ENCODE data around the gene KCNIP4.
"Not testable (repeated sequence)": the region's sequence is repeated elsewhere in the genome, so short reads cannot be mapped to it uniquely, and the experiment has no call there.

KCNIP4 gene

DNA sequence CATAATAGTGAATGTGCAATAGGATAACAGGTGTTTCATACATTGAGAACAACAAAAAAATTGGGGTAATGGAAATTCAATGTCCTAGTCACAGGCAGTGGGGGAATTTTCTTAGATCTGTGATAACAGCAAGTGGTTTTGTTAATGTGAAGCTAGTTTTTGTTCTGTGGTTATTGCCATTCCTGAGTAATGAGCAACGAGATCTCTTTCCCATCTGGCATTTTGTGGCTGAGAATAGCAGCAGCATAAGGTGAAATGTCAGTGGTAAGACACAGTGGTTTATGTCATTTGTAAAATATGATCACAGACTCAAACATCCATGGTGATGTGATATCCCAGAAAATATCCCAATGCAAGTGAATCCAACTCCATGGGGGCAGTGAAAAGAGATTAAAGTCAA lies 497.5 kb downstream of the KCNIP4 start:
- no peak for DNase-seq

DNA sequence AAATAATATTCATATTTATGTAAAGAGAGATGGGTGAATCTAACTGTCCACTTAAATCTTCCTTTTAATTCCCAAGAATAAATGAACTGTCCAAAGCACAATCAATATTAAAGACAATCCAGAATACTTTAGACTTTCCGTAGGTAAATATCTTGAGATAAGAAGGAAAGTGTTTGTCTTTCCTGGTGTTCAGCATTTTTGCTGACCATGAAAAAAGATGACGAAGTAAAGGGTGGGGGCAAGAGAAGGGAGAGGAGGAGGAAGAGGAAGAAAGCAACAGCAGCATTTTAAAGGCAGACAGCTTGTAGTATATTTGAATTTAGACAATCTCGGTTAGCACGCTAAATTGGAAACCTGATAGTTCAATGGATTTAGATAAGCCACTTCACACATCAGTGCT lies 498.2 kb downstream of the KCNIP4 start:
- DNase-seq, result no peak

DNA sequence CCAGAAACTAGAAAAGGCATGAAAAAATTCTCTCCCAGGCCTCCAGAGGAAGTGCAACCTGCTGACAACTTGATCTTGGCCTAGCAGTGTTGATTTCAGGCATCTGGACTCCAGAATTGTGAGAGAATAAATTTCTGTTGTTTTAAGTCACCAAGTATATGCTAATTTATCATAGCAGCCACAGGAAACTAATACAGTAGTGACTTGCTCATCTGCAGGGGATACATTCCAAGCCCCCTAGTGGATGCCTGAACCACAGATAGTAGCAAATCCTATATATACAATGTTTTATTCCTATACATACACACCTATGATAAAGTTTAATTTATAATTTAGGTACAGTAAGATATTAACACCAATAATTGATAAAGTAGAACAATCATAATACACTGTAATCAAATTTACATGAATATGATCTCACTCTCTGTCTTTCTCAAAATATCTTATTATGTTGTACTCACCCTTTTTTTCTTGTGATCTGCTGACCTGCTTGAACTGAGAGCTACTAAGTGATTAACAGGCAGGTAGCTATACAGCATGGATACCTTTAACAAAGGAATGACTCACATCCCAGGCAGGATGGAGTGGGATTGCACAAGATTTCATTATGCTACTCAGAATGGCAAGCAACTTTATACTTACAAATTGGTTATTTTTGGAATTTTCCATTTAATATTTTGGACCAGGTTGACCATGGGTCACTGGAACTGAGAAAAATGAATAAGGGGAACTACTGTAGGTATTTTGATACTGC lies 501.1 kb downstream of the KCNIP4 start:
- no peak for DNase-seq

DNA sequence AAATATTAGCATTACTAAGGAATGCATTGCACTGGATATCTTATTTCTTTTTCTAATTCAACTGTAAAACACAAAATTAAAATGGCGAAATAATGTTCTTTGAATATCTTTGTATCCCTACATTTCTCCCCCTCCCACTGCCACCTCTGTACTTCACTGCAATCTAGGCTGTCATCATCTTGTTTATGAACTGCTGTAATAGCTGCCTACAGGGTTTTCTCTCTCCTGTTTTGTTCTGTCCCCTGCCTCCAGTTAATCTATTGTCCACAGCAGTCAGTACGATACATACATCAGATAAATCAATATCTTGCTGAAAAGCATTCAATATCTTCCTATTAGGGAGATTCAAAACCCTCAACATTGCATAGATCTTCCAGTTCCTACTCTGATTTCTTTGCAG lies 528.4 kb downstream of the KCNIP4 start:
- DNase-seq, result no peak

DNA sequence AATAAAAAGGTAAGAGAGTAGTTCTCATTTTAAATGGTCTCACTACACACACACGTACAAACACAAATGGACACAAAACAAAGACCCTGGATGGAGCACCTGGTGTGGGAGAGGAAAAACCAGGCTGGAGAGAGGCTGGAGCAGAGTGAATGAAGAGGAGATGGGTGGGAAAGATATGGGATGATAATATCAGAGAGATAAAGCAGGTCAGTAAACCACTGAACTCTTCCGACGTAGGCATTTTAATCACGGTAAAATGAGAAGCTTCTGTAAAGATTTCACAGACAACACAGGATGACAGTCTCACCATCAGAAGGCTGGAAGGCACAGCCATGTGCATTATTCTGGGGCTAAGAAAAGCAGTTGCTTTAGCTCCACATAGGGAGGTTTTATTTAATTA lies 532.8 kb downstream of the KCNIP4 start:
- DNase-seq, result no peak

DNA sequence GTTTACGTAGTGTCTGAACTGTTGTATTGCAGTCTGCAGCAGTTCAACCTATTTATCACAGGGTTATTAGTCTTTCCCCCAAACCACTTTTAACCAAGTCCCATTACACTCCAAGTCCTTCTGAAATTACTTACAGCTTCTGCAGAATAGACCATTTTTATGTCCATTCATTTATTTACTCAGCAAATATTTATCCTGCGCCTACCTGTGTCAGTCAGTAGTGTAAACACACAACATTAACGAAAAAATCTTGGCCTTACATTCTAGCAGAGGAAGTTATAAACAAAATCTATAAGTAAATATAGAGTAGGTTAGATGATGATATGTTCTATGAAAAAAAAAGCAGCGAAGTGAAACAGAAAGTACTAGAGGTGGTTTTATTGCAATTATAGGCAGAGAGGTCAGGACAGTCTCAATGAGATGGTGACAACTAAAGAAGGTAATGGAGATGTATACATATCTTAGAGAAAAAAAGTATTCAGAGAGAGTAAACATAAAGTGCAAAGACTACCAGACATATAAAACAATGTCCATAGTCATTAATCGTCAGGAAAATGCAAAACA lies 534.7 kb downstream of the KCNIP4 start:
- no peak for DNase-seq

DNA sequence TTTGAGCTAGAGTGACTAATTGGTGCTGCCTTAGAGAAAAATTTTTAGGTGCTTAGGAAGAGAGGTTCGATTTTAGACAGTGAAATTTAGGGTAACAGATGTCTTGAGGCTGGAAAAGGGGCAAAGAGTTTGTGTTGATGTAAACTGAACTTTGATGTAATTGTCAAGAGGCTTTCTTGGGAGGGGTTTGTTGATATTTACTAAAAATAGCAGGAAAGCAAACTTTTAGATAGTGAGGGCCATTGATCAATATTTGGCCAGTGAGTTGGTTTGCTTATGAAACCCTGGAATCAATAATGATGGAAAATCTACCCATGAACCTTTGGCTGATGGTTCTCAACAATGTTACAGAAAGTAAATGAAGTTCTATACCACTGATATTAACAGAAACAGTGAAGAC lies 537.5 kb downstream of the KCNIP4 start:
- no peak for DNase-seq

DNA sequence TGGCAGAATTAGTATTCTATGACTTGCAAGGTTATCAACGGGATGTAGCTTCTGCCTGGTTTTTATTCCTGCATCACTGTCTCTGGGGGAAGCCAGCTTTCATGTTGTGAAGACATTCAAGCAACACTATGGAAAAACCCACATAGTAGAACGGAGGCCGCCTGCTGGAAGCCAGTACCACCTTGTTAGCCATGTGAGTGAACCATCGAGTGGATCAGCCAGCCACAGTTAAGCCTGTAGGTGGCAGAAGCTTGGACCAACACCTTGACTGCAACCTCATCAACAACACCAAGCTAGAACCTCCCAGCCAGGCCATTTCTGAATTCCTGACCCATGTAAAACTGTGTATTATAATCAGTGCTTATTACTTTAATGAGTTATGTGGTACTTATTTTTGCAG lies 538.2 kb downstream of the KCNIP4 start:
- no peak for DNase-seq

DNA sequence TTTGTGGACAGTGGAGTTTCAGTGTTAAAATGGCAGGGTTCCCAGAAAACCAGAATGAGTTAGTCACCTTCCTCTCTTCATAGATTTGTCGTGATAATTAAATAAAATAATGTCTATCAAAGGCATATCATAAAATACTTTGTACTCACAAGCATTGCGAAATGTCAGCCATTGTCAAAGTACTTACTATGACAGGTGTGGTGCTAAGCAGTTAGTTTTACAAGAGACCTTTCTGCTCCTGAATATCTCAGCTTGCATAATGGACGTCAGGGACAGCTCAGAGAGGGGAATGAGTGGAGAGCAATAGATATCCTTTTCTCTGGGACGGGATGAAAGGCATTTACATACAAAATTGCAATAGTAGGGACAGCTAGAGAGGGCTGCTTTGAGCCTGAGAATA lies 560.9 kb downstream of the KCNIP4 start:
- DNase-seq, result no peak

DNA sequence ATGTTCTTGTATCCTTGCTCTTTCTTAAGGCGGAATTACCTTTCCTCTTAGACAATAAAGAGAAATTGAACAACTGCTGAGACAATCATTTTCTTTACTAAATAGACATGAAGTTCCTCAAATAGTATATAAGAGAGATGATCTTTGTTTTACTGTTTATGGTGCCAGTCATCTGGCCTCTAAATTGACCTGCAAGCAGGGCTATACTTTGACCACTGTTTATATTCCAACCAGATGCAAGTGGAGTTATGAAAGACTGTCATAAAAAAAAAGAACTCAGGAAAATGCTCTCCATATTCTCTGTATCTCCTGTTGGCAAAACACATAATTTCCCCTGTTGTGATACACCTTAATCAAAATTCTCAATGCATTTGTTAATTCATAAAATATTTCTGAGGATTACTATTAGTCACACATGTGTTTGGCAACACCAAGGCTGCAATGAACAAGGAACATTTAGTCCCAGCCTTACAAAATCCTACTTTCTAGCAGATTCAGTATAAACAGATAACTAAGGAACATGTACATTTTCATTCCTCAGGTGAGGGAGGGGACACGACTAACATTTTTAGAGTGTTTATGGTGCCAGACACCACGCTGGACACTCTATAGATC lies 562.3 kb downstream of the KCNIP4 start:
- DNase-seq, result no peak

DNA sequence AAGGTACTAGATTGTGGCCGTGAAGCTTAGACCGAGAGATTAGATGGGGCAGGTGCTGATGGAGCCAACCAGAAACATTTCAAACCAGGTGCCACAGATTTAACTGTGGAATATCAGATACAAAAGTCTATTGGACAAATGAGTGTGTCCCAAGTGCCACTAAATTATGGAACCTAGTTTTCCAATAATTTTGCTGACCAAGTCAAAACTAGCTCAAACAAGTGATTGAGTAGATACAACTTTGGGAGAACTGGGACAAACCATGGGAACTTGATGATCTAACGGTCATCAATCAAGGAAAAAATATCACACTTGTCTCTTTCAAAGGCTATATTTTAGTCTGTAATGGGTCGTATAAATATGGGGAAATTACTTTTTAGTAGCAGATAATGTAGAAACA lies 562.9 kb downstream of the KCNIP4 start:
- no peak for DNase-seq

DNA sequence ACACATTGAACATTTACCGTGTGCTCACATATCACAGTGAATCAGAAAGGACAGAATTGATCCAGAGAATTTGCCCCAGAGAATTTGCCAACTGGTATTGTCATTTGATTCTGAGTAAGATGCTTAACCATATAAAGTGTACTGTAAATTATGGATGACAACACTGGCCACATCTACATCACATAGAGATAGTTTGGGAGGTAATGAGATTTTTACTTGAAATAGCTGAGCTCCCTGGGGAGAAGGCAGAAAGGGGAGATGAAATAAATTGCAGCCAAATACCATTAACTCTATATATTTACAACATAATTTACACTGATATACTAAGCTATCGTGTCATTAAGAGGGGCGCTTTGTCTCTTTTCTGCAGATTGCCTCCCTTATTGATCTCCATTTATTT lies 564.0 kb downstream of the KCNIP4 start:
- DNase-seq, result no peak

DNA sequence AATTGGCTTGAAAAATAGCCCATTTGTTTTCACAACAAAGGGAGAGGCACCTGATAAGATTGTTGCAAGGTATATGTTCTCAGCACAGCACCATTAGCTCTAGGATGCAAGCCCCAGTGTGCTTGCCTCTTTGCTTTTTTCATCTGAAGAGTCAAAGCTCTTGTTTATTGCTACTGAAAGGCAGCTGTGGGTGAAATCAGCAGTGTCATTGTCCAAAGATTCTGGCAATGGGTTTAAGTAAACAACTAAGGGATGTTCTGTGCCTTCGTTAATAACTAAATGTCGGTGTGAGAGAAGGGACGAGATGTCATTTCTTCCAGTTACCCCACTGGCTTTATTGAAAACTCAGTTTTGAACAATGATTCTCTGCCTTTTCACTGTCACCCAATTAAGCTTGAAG lies 567.7 kb downstream of the KCNIP4 start:
- no peak for DNase-seq

DNA sequence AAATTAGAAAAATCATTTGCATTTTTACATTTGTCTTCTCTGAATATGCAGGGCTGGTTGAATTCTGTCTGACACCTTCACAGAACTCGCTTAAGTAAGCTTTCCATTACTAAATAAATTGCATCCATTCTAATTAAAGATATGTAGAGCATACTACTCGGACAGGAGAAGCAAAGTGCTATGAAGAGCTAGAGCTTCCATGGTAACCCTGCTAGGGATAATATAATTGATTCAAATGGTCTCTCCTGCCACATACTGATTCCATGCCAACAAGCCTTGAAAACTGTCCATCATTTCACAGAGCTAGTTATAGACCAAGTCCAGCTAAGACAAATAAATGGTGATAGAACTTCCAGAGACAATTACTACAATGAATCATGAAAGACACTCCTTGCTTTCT lies 571.5 kb downstream of the KCNIP4 start:
- no peak for DNase-seq

DNA sequence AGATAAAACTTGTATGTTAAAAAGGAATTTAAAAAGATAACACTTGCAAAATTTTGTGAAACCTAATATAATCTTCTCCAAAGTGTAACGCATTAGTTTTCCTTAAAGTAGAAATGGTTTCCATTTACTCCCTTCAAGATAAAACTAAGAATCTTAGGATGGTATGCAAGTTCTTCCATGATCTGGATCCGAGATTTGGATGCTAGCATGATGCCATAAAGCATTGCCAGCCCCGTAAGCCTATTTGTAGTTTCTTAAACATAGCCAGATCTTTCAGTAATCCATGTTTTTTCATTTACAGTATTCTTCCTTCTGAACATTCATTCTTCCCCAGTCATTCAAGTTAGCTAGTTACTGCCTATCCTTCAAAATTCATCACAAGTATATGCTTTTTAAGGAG lies 572.4 kb downstream of the KCNIP4 start:
- no peak for DNase-seq

DNA sequence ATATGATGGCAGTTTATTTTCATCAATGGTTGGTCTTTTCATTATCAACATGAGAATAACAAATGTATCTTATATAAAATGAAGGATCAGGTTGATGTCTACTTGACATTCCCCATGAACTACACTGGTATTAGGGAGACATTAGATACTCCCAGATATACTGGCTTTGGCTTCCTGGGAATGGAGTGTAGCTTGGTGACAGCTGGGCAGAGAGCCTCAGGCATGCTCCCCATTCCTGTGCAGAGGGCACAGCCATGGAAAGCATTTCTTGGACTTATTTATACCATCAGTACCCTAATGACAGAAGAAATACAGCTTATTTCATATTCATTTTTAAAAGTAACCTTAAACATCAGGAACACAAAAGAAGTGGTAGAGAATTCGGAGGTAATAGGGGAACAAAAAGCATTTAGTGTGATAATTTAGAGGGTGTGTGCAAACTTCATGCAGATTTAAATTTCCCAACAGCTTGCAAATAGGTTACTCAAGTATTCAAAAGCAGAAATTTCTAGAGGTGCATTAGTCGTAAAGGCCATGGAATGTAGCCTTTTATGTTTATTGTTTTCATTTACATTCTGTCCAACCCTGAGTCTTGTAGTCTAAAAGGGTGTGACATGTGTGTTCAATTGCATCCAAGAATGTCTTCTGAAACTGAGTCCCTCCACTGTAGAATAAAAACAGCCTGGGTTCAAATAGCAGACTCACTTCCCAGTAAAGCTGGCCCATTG lies 573.8 kb downstream of the KCNIP4 start:
- DNase-seq, result no peak

DNA sequence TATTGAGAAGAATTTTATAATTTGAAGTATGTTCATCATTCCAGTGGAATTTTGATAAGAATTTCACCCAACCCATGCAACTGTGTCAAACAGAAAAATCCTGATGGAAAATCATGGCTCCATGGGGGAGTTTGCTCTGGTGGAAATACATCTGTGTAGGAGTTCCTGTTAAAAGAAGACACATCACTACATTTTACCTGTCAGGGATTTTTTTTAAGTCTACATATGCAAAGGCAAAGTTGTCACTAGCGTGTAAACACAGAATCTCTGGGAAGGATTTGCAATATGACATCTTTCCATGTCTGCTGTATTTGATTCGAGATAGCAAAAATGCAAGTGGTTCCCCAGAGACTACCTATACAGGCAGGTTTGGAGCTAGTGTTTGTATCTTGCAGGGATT lies 581.0 kb downstream of the KCNIP4 start:
- DNase-seq, result no peak

DNA sequence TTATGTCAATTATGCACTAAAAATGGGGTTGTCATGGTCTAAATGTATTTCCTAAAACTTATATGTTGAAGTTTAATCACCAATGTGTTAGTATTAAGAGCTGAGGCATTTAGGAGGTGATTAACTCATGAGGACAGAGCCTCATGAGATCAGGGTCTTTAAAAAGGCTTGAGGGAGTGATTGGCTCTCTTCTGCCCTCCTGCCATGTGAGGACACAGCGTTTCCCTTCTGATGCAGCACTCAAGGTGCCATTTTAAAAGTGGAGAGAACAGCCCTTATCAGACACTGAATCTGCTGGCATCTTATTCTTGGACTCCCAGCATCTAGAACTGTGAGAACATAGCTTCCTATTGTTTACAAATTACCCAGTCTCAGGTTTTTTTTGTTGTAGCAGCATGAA lies 581.7 kb downstream of the KCNIP4 start:
- no peak for DNase-seq

DNA sequence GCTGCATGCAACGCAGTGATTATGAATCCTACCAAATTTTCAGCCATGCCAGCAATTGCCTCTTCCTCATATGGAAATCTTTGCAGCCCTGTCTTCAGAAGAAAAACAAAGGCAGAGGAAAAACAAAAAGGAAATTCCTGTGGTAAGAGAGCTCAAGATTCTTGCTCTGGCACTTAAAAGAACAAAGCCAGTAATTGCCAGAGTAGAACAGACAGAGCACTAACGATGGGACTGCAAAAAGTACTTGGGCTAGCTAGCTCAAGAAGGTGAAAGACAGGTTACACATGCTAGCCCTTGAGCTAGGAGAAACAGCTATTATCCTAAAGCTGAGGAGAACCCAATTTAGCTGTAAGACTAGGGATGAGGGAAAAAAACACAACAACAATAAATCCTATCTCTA lies 582.3 kb downstream of the KCNIP4 start:
- DNase-seq, result no peak

DNA sequence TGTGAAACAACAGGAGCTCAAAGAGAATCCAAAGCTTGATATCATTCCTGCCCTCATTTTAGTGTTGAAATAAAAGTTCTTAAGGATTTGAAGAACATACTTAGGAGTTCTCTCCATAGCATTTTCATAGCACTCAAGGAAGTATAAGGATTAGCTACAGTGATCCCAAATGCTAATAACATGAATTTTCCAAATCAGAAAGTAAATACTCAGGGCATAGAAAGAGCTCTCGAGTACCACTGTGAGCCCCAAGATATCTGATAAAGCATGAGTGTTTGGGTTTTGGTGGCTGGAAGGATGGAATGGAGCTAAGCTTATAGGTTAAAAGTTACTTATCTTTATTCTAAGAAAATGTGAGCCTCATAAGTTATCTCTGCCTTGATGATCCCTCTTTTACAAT lies 584.9 kb downstream of the KCNIP4 start:
- no peak for DNase-seq

DNA sequence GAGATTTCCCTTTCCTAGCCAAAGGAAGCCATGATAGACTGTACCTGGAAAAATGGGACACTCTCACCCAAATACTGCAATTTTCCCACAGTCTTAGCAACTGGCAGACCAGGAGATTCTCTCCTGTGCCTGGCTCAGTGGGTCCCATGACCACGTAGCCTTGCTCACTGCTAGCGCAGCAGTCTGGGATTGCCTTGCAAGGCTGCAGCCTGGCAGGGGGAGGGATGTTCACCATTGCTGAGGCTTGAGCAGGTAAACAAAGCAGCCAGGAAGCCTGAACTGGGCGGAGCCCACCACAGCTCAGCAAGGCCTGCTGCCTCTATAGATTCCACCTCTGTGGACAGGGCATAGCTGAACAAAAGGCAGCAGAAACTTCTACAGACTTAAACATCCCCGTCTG lies 596.2 kb downstream of the KCNIP4 start:
- not testable (repeated sequence) for DNase-seq

DNA sequence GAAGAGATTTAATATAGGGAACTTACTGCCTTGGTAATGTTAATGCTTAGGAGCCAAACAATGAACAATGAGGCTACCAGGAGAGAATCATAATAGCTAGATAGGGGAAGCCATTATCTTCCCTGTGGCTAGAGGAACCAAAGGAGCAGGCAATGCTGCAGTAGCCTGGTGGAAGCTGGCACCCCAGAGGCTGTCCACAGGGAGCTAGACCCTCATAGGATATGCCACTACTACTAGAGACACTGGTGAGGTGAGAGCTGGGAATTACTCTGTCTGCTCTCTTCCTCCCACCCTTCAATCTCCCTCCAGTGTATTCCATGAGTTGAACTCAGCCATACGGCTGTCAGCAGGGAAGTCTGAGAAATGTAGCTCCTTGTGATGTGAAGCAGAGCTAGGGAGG lies 601.4 kb downstream of the KCNIP4 start:
- DNase-seq, result no peak

DNA sequence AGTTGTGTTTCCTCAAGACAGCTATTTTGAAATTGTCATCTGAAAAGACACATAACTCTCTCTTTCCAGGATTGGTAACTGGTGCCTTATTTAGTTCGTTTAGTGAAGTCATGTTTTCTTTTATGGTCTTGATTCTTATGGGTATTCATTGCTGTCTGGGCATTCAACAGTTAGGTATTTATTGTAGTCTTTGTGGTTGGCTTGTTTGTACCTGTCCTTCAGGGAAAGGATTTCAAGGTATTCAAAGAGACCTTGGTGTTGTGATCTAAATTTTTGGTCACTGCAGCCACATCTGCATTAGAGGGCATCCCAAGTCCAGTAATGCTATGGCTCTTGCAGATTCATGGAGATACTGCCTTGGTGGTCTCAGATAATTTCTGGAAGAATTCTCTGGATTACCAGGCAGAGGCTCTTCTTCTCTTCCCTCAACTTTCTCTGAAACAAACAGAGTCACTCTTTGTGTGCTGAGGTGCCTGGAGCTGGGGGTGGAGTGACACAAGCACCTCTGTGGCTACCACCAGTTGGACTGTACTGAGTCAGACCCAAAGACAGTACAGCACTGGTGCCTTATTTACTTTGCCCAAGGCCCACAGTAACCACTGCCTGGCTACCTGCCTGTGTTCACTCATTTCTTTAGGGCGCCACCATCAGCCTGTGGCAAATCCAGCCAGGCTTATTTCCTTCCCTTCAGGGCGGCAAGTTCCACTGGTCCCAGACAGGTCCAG lies 620.4 kb downstream of the KCNIP4 start:
- DNase-seq, result no peak
